ENCODE measurements around the gene PDHX.
"Not testable (repeated sequence)": the region's sequence is repeated elsewhere in the genome, so short reads cannot be mapped to it uniquely, and the experiment has no call there.

The PDHX gene

DNA sequence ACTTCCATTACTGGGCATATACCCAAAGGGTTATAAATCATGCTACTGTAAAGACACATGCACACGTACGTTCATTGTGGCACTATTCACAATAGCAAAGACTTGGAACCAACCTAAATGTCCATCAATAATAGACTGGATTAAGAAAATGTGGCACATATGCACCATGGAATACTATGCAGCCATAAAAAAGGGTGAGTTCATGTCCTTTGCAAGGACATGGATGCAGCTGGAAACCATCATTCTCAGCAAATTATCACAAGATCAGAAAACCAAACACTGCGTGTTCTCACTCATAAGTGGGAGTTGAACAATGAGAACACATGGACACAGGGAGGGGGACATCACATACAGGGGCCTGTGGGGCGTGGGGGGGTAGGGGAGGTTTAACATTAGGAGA, 111.6 kb downstream of the PDHX start:
- not testable (repeated sequence) for DNase-seq

DNA sequence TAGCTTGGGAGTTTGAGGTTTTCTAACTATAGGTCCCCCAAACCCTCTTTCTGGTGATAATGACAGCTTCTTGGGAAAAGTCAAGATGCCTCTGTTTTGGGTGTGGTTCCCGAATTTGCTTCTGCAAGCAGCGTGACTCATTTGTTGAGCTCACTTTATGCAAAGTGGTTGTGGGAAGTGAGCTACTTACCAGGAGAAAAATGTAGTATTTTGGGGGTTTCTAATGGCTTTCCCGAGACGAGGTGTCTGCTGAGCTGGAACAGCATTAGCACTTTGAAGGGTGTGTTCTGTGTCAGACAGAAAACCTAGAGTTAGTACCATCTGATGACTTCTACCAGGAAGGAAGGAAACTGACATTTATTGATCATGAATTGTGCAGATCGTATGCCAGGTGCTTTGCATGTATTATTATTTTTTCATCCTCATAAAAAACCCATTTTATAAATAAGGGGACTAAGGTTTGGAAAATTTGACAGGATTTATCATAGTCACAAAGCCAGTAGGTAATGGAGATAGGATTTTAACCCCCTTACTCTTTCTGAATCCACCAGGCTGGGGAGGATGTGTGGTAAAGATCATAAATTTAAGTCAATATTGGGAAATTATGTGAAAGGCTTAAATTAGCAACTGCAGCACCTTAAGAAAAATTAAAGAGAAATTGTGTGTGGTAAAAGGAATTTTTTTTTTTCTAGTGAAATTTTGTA, 113.7 kb downstream of the PDHX start:
- DNase-seq: no peak

DNA sequence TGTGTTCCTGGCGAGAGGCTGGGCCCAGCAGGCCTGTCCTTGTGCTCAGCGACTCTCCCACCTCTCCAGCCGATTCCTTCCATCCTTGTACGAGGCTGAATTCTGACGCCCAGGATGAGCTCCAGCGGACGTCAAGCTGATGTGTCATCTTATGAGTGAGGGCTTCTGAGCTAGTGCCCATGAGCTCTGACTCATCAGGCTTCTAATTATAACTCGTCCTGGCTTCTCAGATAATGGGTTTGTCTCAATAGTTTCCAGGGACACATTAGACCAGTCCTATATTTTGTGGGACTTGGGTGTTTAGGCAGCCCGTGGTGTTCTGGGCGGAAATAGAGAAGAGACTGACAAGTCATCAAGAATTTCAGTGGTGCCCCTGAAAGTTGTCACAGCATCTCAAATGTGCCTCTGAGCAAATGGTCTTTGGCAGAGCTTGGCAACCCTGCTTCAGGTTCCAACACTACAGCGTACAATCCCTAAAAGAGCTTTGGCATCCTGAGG, 114.3 kb downstream of the PDHX start:
- no peak for DNase-seq

DNA sequence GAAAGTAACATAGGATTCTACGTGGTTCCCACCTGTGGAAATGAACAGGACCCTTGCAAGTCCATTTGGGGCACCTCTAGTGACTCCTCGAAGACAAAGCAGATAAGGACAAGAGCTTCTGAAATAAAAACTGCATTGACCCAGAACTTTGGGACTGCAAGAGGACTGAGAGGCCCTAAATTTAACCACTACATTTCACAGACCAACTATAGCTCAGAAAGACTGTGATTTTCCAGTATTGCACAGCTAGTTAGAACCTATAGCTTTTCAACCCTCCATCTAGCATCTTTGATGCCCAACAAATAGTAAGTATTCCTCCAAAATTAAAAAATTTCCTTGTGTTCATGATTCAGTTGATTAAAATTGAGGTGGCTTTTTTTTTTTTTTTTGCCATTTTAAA, 114.9 kb downstream of the PDHX start:
- no peak for DNase-seq

DNA sequence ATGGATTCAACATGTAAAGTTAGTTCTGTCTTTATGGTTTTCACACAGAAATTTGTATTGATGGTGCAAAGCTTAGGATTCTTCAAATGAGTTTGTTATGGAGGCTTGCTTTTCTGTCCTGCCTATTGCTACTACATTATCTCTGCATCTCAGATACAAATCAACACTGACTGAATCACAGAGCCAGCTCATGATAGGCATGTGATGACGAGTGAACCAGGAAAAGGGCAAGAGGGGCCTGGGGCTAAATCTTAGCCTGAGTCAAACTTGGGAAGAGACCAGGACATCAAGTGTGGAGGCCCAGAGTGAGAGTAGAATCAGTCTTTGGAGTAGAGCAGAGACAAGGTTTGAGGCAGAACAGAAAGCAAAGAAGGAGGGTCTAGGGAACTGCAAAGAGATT, 115.4 kb downstream of the PDHX start:
- DNase-seq: no peak

DNA sequence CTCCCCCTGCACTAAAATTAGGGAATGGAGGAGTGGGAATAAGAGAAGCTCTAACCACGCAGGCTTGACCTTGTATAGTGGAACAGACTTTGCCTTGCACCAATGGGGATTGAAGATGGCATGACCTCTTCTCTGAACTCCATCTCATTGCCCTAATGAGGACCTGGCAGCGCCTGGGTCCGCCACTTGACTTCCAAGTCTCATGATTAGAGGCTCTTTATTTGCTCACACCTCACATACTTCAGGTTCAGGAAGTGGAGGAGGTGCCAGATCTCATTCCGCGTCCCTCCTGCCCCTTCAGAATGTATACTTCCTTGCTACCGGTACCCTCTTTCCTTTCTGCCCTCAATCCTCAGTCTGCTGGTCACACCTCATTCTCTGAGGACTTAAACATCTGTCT, 116.6 kb downstream of the PDHX start:
- DNase-seq: no peak

DNA sequence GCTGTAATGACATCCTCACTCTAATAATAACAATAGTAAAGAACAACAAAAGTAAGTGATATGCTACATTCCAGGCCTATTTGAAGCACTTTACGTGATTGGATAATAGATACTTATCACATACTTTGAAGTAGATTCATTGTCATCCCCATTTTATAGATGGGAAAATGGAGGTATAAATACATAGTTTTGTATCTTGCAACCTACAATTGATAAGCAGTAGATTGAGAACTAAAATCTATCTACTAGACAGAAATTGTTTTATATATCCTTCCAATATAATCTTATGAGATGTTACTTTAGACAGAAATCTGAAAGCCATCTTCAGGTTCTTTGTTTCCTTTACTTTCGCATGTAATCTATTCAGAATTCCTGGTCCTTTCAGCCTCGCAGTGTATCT, 118.0 kb downstream of the PDHX start:
- no peak for DNase-seq

DNA sequence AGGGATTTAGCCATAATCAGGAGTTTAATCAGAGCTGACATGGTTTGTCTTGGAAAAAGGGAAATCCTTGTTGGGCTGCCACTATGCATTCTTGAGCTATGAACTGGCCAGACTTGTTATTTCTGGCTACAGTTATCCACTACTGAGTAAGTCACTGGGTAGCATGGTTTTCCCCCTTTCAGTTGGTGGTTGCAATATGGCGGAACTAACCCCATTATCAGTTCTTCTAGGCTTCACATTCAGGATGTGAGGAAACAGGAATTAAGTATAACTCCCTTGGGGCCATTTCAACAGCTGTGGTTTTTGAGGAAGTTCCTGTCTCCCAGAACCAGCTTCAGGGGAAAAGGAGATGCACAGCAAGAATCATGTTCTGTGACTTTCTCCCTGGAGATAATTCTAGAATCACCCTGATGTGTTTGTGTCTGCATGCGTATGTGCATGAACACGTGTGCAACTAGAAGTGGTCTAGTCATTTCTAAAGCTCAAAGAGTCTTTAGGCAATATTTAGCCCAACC, 119.5 kb downstream of the PDHX start:
- DNase-seq: no peak

DNA sequence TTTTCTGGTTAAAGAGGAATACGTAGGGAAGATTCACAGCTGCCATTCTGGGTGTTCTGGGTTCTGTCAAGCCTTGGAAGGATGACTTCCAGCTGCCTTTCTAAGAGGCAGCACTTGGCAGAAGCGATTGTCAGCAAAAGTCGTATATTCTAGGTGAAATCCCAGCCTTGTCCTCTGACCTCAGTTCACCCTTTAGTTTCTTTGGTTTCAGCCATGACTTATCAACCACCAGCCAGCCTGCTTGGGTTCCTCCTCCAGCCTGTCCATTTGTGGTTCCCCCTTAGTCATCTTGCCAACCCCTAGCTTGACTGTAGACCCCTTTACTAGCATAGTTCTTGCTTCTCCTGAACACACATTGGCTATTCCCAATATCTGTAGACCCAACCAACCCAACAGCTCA, 120.2 kb downstream of the PDHX start:
- DNase-seq: no peak

DNA sequence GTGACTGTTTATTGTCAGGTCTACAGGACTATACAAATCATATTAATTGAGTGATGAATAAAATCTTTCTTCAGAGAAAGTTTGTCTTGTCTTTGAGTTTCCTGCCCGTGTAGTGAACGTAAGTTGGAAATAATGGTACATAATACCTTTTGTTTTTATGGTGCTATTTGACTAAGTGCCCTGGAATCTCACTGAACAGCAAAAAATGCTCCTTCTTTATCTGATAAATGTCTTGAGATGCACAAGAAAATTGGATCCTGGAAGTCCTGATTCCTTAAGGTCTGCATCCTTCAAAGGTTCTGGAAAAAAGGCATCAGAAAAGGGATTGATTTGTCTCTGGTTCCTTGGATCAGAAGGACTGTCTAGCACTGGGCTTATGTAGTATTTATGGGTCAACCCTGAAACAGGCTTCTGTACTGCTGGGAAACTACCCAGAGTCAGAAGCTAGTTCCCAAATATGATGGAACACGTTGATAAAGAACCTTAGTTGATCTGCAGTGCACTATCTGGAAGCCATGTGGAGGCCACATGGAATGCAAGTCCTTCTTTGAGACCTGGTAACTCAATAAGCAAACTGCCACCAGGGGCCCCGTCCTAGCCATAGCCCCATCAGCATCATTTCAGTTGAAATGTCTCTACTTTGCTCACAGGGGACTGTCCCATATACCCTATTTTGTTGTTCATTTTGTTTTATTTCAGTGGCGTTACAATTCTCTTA, 122.0 kb downstream of the PDHX start:
- no peak for DNase-seq

DNA sequence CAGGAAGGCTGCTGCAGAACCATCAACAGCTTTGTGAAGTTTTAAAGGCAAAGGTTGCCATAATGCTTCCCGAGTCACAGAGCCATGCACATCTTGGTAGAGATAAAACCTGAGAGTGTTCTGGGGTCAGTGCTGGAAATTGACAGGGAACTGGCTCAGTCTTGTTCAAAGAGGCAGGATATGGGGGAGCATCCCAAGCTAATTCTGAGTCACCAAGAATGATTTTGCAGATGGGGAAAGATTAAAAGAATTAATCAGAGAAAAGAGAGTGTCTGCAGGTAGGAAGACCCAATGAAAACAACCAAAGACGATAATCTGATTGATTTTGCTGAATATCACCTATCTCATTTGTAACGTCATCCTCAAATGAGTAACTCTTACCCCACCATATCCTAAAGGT, 122.7 kb downstream of the PDHX start:
- no peak for DNase-seq

DNA sequence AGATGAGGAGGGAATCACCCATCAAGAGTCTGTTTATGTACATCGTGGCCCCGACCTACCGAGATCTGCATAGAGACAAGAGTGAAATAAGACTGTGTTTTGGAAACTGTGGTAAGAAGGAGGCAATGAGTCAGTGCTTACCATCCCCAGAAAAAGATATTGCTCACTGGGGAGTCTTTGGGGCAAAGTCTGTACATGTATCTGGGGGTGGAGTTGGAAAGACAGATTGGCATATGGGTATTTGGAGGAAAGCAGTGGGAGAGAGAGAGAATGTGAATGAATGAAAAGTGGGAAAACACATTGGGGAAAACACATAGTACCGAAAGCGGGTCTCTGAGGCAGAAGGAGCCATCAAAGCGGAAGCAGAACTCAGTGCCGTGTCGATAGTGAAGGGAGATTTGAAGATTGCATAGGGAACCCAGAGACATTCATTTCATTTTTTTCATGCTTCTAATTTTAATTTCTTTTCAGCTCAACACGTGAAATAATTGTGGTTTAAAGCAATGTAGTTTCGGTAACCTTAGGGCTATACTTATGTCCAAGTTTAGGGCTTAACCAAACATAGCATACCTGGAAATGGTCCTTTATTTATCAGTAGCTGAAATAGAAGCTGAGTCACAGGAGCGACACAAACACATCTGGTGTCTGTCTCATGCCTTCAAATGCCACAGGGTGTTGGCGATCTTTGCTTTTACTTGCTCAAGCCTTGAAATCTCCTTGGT, 124.0 kb downstream of the PDHX start:
- DNase-seq: peak; percentile 38

DNA sequence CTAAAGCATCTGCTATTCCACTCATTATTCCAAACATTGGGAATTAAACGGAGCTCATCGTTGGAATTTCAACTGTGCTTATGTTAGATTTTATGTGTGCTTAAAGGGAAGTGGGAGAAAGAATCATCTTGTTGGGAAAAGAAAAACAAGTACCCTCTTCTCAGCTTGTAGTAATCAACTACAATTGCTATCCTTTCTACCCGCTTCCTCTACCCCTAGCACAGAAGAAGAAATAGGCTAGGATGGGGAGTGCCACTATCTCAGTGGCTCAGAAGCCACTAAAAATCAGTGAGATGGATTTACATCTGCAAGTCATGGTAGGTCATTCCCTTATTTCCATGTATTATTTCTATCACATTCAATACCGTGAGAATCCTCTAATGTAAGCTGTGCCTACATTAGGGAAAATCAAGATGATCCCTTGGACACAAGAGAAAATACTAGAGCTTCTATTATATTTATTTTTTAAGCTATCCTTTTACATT, 124.7 kb downstream of the PDHX start:
- no peak for DNase-seq

DNA sequence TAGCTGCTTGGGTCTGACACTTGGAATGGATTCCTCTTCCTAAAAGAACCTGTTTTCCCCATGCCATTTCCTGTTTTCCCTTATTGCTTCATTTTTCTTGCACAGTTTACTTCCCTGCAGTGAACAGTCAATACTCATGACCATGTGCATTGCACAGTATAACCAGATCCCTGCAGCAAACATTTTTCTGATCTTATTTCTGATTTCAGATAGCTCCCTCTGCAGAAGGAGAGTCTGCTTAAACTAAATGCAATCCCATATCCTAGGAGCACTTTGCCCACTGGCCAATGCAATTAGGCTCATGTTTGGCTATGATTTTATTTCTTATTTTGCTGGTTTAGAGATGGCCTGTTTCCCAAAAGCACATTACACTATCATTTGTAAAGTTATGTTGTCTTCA, 125.8 kb downstream of the PDHX start:
- DNase-seq: no peak

DNA sequence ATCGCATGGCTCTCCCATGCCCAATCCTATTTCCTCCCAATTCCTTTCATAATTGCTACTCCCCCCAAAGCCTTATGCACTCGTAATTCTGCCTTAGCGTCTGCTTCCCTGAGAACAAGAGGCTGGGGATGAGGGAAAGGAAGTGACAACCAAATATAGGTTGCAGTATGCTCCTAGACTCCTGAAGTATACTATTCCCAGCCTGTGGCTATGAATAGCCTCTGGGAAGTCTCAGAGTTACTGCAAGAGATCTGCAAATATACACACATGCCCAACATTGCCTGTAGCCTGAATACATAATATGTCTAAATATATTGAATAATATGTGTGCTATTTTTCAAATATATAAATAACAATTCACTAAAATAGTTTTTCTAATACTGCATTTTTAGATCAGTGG, 126.5 kb downstream of the PDHX start:
- no peak for DNase-seq

DNA sequence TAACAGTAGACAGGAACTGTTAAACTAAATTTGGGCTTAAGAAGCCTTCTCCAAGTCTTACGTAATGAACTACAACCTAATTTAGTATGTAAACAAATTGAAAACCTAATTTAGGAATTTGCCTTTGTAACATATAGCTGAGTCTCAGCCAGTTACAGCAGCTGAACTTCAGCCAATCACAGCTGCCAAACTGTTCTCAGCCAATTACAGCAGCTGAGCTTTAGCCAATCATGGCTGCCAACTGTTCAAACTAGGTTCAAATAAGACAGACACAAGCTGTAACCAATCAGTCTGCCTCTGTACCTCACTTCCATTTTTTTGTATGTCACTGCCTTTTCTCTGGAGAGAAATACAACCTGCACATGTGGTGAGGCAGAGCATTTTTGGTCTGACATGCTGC, 127.5 kb downstream of the PDHX start:
- DNase-seq: no peak

DNA sequence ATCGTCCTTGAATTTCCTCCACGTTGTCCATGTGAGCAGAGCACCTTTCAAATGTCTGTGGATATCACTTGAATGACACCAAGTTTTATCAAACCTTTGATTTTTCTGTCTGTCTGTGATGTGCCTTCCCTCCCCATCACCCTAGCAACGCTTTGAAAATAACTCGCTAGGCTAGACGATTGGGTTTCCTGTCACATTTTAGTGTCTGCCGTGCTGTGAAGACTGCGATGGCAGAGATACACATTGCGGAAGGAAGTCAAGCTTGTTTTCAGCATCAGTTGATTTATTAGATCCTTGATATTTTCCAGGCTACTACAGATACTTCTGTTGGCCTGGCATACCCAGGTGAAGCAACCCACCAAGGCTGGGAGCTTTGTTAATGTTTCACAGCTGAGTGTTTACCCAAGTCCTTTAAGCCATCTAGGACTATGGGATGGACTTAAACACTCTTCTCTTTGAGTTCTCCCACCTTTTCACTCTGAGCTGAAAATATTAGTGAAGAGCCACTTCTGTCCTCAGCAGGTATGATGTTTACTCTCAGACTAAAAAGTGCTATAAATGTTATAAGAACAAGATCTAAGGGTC, 128.9 kb downstream of the PDHX start:
- no peak for DNase-seq

All from NK-92 treated with Interleukin-12 subunit alpha and Interleukin-12 subunit beta, amount 100 ng/mL, for 24 hours (cell line).